Mammary epithelial cell (primary cell): Measurements from ENCODE around the gene SLC43A3.

Source experiments
- CTCF ChIP-seq, 2 donors: IDR thresholded peaks in 1 of 2; conservative IDR thresholded peaks in 1 of 2; 2 replicates each; pipeline ENCODE4 v1.5.1; 2011 to 2012; ENCODE audit warnings: inconsistent platforms in 2 of 2, low read length in 2 of 2, mild to moderate bottlenecking in 2 of 2, control low read depth in 1 of 2, low read depth in 1 of 2; ENCODE audit not compliant: insufficient read depth in 1 of 2; ENCODE audit errors: extremely low read depth in 1 of 2
- EZH2 ChIP-seq: IDR thresholded peaks from 2 replicates; pipeline ENCODE4 v1.6.1; 2012; ENCODE audit warnings: low read length, inconsistent platforms, borderline replicate concordance

DNA sequence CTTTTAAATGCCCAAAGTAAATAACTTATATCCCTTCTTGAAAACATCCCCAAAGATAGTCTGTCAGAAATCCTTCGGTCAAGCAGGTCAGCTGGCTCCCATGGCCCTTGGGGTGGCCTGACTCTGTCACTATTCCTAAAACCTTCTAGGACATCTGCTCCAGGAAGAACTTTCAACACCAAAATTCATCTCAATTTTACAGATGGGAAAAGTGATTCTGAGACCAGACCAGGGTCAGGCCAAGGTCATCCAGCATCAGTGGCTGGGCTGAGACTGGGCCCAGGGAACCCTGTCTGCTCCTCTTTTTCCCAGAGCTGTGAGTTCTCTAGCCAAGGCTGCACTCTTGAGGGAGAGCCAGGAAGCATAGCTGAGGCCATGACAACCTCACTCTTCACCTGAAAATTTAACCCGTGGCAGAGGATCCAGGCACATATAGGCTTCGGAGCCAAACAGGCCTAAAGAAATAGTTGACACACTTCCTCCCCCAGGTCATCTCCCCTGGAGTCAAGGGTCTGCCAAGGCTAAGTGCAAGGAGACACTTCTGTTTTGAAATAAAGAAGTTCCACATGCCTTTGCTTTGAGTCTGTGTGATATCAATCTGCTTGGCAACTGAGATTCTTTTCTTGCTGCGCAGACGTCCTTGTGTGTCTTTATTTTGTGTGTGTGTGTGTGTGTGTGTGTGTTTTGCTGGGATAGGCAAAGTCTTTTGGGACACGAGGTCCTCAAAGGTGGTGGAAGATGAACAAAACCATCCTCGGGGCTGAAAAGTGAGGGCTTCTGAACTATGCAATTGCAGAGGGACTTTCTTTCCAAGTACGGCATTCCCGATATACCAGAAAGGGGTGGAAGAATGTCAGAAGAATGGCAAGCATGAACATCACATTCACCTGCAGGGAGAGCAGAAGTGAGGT lies 19.7 kb downstream of the SLC43A3 start:
- TF ChIP-seq EZH2 (no peak), CTCF (conservative IDR thresholded peaks at IDR 0.05 in 1 of 2, IDR thresholded peaks at IDR 0.05 in 1 of 2; ENCODE audit: extremely low read depth in 1 of 2, insufficient read depth in 1 of 2, low read depth in 1 of 2, low read length in 2 of 2) (no peak)
